Neural progenitor cell (in vitro differentiated cells): ENCODE measurements around the gene PPP3R1. TPM values are rescaled to one million over a fixed set of nuclear protein-coding genes. Genes with fewer than 3 reads are reported as not detected.

Experiments used
- DNase-seq: peaks from one replicate; pipeline ENCODE4 v3.0.0-alpha.2; 2016; ENCODE audit warnings: low spot score
- H2AFZ ChIP-seq: fragments of 200-600 bp; sonication (generic); replicated peaks from 2 replicates; pipeline ENCODE4 v1.6.1; 2016; ENCODE audit warnings: antibody characterized with exemption
- H3F3A ChIP-seq: fragments of 200-600 bp; sonication (generic); 2 replicates; pipeline ENCODE4 v1.6.1; 2016; ENCODE audit warnings: antibody characterized with exemption, low read depth
- H3K27ac ChIP-seq: fragments of 200-600 bp; sonication (generic); 2 replicates; pipeline ENCODE4 v1.5.1; 2016; ENCODE audit warnings: mild to moderate bottlenecking
- H3K27me3 ChIP-seq: fragments of 200-600 bp; sonication (generic); 2 replicates; pipeline ENCODE4 v1.6.1; 2016; ENCODE audit warnings: mild to moderate bottlenecking, moderate library complexity
- H3K36me3 ChIP-seq: fragments of 200-600 bp; sonication (generic); 2 replicates; pipeline ENCODE4 v1.5.1; 2016
- H3K4me1 ChIP-seq: fragments of 200-600 bp; sonication (generic); 2 replicates; pipeline ENCODE4 v1.6.1; 2016; ENCODE audit warnings: mixed run types
- H3K4me2 ChIP-seq: fragments of 200-600 bp; sonication (generic); 2 replicates; pipeline ENCODE4 v1.6.1; 2016
- H3K4me3 ChIP-seq: fragments of 200-600 bp; sonication (generic); 2 replicates; pipeline ENCODE4 v1.5.1; 2016
- H3K79me2 ChIP-seq: fragments of 200-600 bp; sonication (generic); 2 replicates; pipeline ENCODE4 v1.6.1; 2016; ENCODE audit warnings: low read depth
- H3K9ac ChIP-seq: fragments of 200-600 bp; sonication (generic); 2 replicates; pipeline ENCODE4 v1.6.1; 2016
- H3K9me3 ChIP-seq: fragments of 200-600 bp; sonication (generic); 2 replicates; pipeline ENCODE4 v1.5.1; 2016; ENCODE audit warnings: low read depth
- H4K20me1 ChIP-seq: fragments of 200-600 bp; sonication (generic); 2 replicates; pipeline ENCODE4 v1.6.1; 2016; ENCODE audit warnings: low read depth
- H3K27ac Mint-ChIP-seq: 3 replicates; pipeline ENCODE4 v1.8.0; 2021; ENCODE audit warnings: mixed read lengths
- H3K27me3 Mint-ChIP-seq: 2 replicates; pipeline ENCODE4 v1.8.0; 2022; ENCODE audit warnings: low read depth, mild to moderate bottlenecking, inconsistent platforms, moderate library complexity, mixed read lengths; ENCODE audit not compliant: insufficient read depth
- H3K36me3 Mint-ChIP-seq: 3 replicates; pipeline ENCODE4 v1.8.0; 2021; ENCODE audit warnings: mixed read lengths
- H3K4me1 Mint-ChIP-seq: 3 replicates; pipeline ENCODE4 v1.8.0; 2021; ENCODE audit warnings: mixed read lengths
- H3K4me3 Mint-ChIP-seq: 3 replicates; pipeline ENCODE4 v1.8.0; 2021; ENCODE audit warnings: mild to moderate bottlenecking, moderate library complexity, mixed read lengths
- H3K9me3 Mint-ChIP-seq: 3 replicates; pipeline ENCODE4 v1.8.0; 2020; ENCODE audit warnings: mixed read lengths
- CTCF ChIP-seq: fragments of 200-600 bp; sonication (generic); IDR thresholded peaks from 2 replicates; pipeline ENCODE4 v1.5.1; 2017; ENCODE audit warnings: antibody characterized with exemption, mild to moderate bottlenecking
- EZH2 ChIP-seq: fragments of 200-600 bp; sonication (generic); IDR thresholded peaks from 2 replicates; pipeline ENCODE4 v1.6.1; 2017; ENCODE audit warnings: antibody characterized with exemption, mild to moderate bottlenecking, moderate library complexity
- EZH2phosphoT487 ChIP-seq: fragments of 200-600 bp; sonication (generic); IDR thresholded peaks from 2 replicates; pipeline ENCODE4 v1.6.1; 2017; ENCODE audit warnings: antibody characterized with exemption
- total RNA-seq: library from RNA; depleted of rRNA; stranded (reverse); fragments of >200 nt; gene quantifications from 2 replicates; pipeline ENCODE4 v1.2.3, GENCODE V29; 2015; ENCODE audit warnings: low replicate concordance

PPP3R1 gene
- total RNA-seq, 1 donor from 2014 or later, result 41.4 TPM

GRCh38 chr2:68279691-68280090, 27.4 kb upstream of the PPP3R1 start:
- H3K4me1 ChIP-seq, result peaks cover under 1% of the 10 kb centered on the region
- no peak overlapping the region for H3K9ac ChIP-seq
- no peaks in the 10 kb centered on the region for H3K36me3 ChIP-seq
- H3K27me3 ChIP-seq, result no peaks in the 10 kb centered on the region
- H3K27me3 Mint-ChIP-seq, result peaks cover 3% of the 10 kb centered on the region
- H3K79me2 ChIP-seq, result no peaks in the 10 kb centered on the region
- no peaks in the 10 kb centered on the region for H3K9me3 ChIP-seq
- peaks cover under 1% of the 10 kb centered on the region for H3F3A ChIP-seq
- DNase-seq, result no peak
- H3K36me3 Mint-ChIP-seq, result no peaks in the 10 kb centered on the region
- no peak overlapping the region for H3K27ac Mint-ChIP-seq
- H4K20me1 ChIP-seq, result no peaks in the 10 kb centered on the region
- H3K27ac ChIP-seq, result no peak overlapping the region
- H3K4me3 ChIP-seq, result no peak overlapping the region
- no peak for TF ChIP-seq CTCF
- TF ChIP-seq EZH2phosphoT487, result no peak
- no peak for TF ChIP-seq EZH2
- H3K4me3 Mint-ChIP-seq, result no peak overlapping the region
- no peak overlapping the region for H2AFZ ChIP-seq
- no peak overlapping the region for H3K4me2 ChIP-seq
- H3K9me3 Mint-ChIP-seq, result no peaks in the 10 kb centered on the region
- no peaks in the 10 kb centered on the region for H3K4me1 Mint-ChIP-seq

GRCh38 chr2:68278169-68278568, 25.8 kb upstream of the PPP3R1 start:
- no peaks in the 10 kb centered on the region for H3K4me1 Mint-ChIP-seq
- H3K27me3 Mint-ChIP-seq, result peaks cover 3% of the 10 kb centered on the region
- Histone ChIP-seq H4K20me1 (no peaks in the 10 kb centered on the region), H3K4me1 (peaks cover 12% of the 10 kb centered on the region), H3K36me3 (no peaks in the 10 kb centered on the region), H3K27ac (no peak overlapping the region), H3K4me2 (no peak overlapping the region), H3K4me3 (no peak overlapping the region), H2AFZ (no peak overlapping the region), H3K9me3 (no peaks in the 10 kb centered on the region), H3F3A (peaks cover 13% of the 10 kb centered on the region), H3K9ac (no peak overlapping the region), H3K79me2 (no peaks in the 10 kb centered on the region), H3K27me3 (no peaks in the 10 kb centered on the region)
- DNase-seq, result no peak
- H3K4me3 Mint-ChIP-seq, result no peak overlapping the region
- no peaks in the 10 kb centered on the region for H3K36me3 Mint-ChIP-seq
- no peak for TF ChIP-seq CTCF
- no peak for TF ChIP-seq EZH2
- no peak for TF ChIP-seq EZH2phosphoT487
- H3K27ac Mint-ChIP-seq, result no peak overlapping the region
- H3K9me3 Mint-ChIP-seq, result no peaks in the 10 kb centered on the region

- no peak overlapping the region for H3K27ac Mint-ChIP-seq
- no peak overlapping the region for H3K4me3 Mint-ChIP-seq
- no peaks in the 10 kb centered on the region for H3K9me3 ChIP-seq
- H3K27me3 ChIP-seq, result no peaks in the 10 kb centered on the region
- no peaks in the 10 kb centered on the region for H4K20me1 ChIP-seq
- no peaks in the 10 kb centered on the region for H3K36me3 ChIP-seq
- H3K4me1 Mint-ChIP-seq, result peaks cover 6% of the 10 kb centered on the region
- peak overlapping the region; percentile 1 for H2AFZ ChIP-seq
- H3K27me3 Mint-ChIP-seq, result peaks cover 3% of the 10 kb centered on the region
- H3K4me2 ChIP-seq, result peak overlapping the region; percentile 68
- peaks cover 13% of the 10 kb centered on the region for H3F3A ChIP-seq
- TF ChIP-seq CTCF (peak; percentile 5), EZH2phosphoT487 (no peak)
- H3K79me2 ChIP-seq, result no peaks in the 10 kb centered on the region
- H3K9me3 Mint-ChIP-seq, result no peaks in the 10 kb centered on the region
- no peak overlapping the region for H3K4me3 ChIP-seq
- H3K9ac ChIP-seq, result no peak overlapping the region
- H3K4me1 ChIP-seq, result peaks cover 30% of the 10 kb centered on the region
- peak overlapping the region; percentile 54 for H3K27ac ChIP-seq
- H3K36me3 Mint-ChIP-seq, result no peaks in the 10 kb centered on the region
- DNase-seq, result peak; percentile 83
These were observed 21.7 kb upstream of the PPP3R1 start for GRCh38 chr2:68274022-68274421.
